HPDE6-E6E7 (cell line): ENCODE data around the gene CLMP.
A peak's percentile ranks its signal among the peaks of the same experiment; 100 is the strongest.

Experiments
- DNase-seq: peaks from one replicate; pipeline ENCODE4 v3.0.0; 2011; ENCODE audit warnings: missing footprints; ENCODE audit errors: extremely low spot score

The CLMP gene

DNA sequence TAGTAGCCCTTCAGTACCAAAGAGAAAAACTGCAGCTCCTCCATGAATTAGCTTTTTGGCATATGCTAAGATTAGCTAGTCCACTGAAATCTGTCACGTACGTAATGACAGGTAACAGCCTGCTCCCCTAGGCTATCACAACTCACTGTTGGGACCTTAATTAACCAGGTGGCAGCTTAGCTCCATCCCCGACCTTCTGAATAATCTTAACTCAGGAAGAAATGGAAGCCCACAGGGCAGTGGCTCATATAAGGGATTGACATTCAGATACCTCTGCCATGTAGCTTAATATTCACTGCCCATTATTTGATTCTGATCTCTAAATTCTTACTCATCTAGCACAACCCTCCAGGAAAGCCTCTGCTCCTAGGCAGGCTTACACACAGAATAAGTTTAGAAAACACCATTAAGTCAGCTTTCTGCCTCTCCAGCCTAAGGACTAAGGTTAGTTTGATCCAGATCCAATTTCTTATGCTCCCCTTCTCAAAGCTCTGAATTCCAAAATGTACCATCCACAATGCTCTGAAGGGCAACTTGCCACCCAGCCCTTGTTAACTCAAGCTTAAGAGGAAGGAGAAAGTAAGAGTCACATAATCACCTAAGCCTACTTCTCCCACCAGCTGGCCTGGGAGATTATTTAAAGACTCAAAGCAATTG is 138.1 kb downstream of the CLMP start:
- DNase-seq: no peak

DNA sequence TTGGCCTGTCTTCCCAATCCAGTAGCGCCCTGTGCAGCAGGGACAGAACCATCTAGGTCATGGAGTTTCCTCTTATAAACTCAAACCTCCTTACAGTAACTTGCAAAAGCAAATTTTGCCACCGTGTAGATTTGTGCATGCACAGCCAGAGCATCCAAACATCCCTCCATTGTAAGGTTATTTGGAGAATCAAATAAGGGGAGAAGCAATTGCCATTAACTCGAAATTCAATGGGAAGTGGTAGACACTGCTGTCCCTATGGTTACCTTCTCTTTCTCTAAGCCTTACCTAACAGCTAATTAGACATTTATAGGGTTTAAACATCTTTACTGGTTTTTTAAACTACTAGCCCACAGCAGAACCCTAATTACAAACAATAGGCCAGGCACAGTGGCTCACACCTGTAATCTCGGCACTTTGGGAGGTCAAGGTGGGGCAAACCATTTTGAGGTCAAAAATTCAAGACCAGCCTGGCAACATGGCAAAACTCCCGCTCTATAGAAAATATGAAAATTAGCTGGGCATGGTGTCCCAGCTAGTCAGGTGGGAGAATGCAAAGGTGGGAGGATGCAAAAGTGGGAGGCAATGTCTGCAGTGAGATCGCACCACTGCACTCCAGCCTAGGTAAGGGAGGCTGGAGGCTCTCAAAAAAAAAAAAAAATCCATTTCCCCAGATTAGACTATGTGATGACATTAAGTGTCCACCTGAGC is 139.7 kb downstream of the CLMP start:
- DNase-seq: no peak

DNA sequence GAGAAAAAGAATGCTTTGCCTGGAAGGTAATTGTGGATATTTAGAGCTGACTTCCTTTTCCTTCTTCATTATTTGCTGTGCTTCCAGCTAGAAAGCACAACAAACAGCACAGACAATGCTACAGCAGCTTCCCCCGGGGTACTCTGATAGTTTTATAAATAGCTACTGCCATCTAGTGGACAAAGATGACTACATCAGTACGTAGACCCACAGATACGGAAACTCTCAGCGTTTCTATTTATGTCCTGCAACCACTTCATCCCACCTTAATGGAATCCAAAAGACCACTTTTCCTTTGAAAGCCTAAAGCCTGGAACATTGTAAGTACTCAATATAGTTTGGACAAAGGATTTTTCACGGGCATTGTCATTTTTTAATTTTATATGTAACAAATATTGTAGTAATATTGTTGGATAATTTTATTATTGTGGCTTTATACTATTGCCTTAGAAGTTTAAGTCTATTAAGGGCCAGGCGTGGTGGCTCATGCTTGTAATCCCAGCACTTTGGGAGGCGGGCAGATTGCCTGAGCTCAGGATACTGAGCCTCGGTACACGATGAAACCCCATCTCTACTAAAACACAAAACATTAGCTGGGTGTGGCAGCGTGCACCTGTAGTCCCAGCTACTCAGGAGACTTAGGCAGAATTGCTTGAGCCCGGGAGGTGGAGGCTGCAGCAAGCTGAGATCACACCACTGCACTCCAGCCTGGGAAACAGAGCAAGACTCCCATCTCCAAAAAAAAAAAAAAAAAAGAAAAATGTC is 140.6 kb downstream of the CLMP start:
- DNase-seq: peak; percentile 60

DNA sequence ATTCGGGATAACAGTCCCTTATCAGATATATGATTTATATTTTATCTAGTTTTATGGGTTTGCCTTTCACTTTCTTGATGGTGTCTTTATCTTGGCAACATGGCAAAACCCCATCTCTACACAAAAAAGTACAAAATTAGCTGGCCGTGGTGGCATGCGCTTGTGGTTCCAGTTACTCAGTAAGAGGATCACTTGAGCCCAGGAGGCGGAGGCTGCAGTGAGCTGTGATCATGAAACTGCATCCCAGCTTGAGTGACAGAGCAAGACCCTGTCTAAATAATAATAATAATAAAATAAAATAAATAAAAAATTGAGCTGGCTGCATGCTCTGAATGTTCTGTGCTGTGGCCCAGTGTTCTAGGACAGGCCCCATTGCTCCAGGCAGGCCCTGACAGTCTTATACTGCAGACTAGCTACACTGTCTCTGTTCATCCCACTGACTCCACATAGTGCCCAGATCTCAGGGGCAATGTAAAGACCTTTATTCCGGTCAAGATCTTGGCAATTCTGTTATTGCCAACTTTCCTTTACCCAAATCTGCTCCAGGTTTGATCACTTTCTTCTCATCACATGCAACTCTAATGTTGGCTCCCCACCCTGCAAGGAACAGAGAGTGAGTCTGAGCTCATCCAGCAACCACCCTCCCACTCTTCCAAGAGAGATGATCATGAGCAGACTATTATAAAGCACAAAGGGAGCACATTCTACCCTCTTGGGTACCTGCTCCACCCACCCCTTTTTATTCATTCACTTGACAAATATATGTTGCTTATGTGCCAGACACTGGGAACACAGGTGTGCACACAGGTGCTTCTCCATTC is 141.9 kb downstream of the CLMP start:
- no peak for DNase-seq

DNA sequence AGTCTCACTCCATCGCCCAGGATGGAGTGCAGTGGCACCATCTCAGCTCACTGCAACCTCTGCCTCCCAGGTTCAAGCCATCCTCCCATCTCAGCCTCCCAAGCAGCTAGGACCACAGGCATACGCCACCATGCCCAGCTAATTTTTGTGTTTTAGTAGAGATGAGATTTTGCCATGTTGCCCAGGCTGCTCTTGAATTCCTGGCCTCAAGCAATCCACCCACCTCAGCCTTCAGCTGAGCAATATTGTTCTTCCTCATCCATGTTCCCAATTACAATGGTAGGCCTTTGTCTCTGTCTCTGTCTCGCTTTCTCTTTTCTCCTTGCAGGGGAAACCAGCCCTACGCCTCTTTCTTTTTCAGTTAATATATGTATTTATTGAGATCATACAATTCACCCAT is 143.4 kb downstream of the CLMP start:
- no peak for DNase-seq

DNA sequence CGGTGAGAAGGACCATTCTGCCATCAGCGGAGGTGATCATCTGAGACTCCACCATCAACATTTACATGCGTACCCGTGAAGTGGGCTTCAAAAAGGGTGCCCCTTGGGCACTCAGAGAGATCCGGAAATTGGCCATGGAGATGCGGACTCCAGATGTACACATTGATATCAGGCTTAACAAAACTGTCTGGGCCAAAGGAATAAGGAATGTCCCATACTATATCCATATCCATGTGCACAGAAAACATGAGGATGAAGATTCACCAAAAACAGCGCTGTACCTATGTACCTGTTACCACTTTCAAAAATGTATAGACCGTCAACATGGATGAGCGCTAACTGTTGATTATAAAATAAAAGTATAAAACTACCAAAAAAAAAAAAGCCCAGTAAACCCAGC is 143.9 kb downstream of the CLMP start:
- DNase-seq: no peak

DNA sequence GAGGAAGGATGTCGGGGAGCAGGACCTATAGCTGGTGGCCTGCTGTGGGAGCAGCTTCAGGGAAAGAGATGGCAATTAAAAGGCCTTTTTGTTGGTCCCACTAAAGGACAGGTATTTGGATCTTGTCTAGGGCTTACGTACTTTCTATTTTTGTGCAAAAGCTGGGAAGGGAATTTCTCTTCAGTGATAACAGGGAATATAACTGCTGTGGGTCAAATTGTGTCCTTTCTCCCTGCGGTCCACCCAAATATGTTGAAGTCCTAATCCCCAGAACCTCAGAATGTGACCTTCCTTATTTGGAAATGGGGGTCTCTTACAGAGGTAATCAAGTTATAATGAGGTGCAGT is 147.1 kb downstream of the CLMP start:
- DNase-seq: no peak

DNA sequence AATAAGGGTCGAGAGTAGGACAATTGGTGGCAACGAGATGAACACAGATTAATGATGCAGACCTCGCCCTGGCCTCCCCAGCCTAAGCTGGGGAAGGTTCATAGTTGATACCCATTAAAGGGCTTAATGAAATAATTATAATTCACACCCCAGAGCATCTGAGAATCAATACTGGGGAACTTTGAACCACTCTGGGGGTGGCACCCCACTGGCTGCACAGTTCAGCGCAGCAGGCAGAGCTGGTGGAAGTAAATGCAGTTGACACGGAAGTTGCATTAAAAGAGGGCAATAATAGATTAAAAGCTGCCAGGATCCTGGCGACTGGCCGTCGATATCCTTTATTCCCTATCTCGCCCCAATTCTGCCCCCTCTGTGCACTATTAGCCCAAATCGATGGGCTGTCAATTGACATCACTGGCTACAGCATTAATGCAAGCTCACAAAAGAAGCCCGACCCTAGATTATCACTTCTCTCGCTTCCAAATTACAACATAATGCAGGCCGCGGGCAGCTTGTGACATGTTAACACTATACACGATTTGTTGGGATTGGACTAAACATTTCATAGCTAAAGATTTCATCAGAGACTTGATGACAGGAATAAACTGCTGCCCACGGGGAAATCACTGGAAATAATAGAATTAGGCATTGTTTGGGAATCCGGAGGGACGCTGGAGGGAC is 147.6 kb downstream of the CLMP start:
- no peak for DNase-seq

DNA sequence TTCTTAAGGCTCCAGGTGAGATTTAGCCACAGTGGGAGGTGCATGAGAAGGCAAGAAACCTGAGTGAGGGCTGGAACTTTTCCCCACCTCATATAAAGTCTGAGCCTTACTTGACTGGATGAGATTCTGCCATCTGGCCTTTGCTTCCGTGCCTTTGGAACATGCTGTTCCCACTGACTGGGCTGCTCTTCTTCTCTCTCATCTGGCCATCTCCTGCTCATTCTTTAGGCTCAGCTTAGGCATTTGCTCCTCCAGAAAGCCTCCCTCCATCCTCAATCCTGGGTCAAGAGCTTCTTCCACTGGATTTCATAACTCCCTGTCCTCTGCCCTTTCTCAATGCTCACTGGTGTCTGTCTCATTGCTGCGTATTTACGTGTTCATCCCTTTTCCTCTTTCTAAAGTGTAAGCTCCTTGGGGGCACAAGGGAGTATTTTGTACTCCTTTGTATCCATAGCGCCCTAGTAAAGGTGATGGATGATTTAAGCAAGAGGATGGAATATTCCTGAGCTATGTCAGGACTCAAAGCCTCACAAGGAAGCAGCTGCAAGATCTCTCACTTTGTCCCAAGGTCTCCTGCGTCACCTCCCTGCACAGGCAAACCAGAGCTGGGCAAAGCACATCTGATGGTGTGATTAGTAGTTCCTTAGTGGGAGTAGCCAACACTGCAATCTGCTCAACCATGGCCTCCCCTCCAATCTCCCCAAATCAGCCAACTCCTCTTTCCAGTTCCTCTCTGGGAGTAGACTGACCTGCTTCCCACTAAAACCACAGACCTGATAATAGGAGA is 148.4 kb downstream of the CLMP start:
- DNase-seq: no peak

DNA sequence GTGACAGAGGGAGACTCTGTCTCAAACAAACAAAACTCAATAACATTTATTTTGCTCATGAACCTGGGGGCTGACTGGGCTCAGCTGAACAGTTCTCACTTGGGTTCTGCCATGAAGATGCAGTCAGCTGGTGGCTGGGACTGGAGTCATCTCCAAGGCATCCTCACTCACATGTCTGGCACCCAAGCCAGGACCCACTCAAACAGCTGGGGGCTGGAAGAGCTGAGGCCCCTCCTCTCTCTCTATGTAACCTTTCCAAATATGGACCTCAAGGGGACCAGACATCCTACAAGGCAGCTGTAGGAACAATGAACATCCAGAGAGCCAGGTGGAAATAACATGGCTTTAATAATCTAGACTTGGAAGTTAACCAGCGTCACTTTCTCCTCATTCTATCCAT is 149.9 kb downstream of the CLMP start:
- DNase-seq: no peak

DNA sequence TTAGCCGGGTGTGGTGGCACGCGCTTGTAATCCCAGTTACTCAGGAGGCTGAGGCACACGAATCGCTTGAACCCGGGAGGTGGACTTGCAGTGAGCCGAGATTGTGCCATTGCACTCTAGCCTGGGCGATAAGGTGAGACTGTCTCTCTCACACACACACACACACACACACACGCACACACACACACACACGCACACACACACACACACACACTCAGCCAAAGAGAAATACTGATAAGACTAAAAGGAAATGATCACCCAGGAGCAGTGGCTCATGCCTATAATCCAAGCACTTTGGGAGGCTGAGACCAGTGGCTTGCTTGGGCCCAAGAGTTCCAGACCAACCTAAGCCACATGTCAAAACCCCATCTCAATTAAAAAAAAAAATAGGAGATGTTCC is 153.9 kb downstream of the CLMP start:
- DNase-seq: no peak

DNA sequence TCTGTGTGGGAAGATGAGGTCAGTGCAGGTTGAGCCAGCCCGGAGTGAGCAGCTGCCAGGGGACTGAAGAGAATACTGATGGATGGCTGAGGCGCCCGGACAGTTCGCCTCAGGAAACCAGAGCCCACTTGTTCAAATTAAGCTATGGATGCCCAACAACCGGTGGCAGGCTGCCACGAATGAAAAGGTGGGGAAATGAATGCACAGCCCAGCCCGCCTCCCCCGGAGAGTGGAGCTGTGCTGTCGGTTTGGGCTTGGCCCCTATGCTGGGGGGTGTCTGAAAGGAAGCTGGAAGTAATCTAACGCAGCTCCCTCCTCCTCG is 155.0 kb downstream of the CLMP start:
- no peak for DNase-seq

DNA sequence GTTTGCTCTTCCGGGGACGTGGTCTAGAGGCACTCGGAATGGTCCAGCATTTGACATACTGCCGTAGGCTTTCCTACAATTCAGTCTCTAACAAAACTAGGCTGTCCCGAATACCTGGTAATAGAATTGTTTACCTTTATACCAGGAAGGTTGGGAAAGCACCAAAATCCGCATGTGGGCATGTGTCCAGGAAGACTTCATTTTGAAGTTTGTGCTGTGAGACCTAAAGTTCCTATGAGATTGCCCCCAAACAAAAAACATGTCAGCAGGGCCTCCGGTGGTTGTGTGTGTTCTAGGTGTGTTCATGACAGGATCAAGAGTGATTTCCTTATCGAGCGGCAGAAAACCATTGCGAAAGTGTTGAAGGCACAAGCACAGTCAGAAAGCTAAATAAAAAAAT is 159.2 kb downstream of the CLMP start:
- no peak for DNase-seq

DNA sequence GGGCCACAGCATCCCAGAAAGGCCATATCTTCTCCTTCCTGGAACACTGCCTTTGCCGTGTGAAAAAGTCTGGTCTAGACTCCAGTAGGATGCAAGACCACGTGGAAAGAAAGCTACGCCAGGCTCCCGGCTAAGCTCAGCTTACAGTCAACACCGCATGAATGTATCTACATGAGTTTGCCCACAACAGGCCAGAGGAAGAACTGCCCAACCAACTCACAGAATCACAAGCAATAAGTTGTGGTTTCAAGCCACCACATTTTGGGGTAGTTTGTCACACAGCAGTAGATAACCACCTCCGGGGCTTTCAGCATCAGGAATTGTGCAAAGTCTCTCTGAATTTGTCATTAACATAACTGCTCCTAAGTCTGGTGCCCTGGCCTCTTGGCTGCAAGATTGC is 160.5 kb downstream of the CLMP start:
- no peak for DNase-seq

DNA sequence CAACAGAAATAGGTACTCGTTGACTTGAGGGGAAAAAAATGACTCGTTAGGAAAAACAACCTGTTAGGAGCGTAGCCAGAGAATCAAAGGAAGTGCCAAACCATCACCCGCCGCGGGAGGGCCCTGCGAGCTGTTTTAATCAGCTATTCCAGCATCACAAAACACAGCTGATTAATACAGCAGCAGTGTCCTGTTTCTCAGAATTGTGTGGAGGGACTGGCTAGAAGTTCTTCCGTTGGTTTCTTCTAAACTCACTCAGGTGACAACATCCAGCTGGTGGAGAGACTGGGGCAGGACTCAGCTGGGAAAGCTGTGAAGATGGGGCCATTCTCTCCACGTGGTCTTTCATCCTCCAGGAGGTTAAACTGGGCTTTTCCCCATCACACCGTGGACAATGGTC is 161.2 kb downstream of the CLMP start:
- DNase-seq: no peak

DNA sequence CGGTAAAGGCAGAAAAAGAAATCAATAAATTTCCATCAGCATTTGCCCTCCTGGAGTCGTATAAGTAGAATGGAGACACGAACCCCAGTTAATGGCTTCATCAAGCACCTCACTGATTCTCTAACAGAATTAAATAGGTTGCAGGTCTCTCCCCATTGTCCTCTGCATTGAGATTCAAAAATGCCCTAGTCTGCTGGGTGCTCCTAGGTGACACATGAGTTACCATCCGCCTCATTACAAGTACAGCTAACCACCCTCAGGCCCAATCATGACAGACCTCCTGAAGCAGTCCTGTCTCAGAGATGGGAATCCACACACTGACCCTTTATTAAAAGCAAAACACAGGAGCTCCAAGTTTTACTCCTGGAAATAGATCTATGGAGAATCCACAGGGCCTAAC is 164.5 kb downstream of the CLMP start:
- no peak for DNase-seq

DNA sequence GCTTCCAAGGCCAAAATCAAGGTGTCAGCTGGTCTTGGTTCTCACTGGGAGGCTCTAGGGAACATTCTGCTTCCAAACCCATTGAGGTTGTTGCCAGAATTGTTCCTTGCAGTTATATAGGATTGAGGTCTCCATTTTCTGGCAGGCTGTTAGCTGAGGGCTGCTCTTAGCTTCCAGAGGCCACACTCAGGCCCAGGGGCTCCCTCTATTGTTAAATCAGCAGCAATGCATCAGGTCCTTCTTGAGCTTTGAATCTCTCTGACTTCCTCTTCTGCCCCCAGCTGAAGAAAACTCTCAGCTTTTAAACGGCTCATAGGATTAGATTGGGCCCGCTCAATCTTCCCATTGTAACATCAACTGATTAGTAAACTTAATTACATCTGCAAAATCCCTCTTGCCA is 174.1 kb downstream of the CLMP start:
- DNase-seq: peak; percentile 54
